ENCODE measurements around the gene SYT13. TPM values are rescaled to one million over a fixed set of nuclear protein-coding genes. Genes with fewer than 3 reads are reported as not detected.

Gene SYT13
- total and polyA plus RNA-seq, 2 experiments from 2014 or later: 1.7 to 11.5 TPM

- H3K4me3 ChIP-seq: no peak overlapping the region
- H4K20me1 ChIP-seq (ENCODE audit: insufficient read depth, poor library complexity, severe bottlenecking): no peaks in the 10 kb centered on the region
- no peaks in the 10 kb centered on the region for H3K9me3 ChIP-seq (ENCODE audit: low read depth)
- TF ChIP-seq EZH2 (IDR thresholded peaks at IDR 0.05; ENCODE audit: borderline replicate concordance) (no peak), CTCF (IDR thresholded peaks at IDR 0.05; ENCODE audit: poor library complexity) (no peak), EZH2phosphoT487 (IDR thresholded peaks at IDR 0.05; ENCODE audit: low read depth, severe bottlenecking, unreplicated experiment) (no peak)
- no peak overlapping the region for H3K27ac ChIP-seq
- no peaks in the 10 kb centered on the region for H3K27me3 ChIP-seq
- no peaks in the 10 kb centered on the region for H3K36me3 ChIP-seq (replicated peaks; ENCODE audit: insufficient read depth, low read depth)
- H3K4me1 ChIP-seq (ENCODE audit: insufficient read depth): no peaks in the 10 kb centered on the region
- no peak overlapping the region for H3K4me2 ChIP-seq
- no peak for DNase-seq (ENCODE audit: low spot score)
- H2AFZ ChIP-seq: no peak overlapping the region
- 86% methylated on average over 7 of the region's 7 CpGs for WGBS (ENCODE audit: low lambda C conversion rate, missing lambda C conversion rate)
- no peaks in the 10 kb centered on the region for H3K9me2 ChIP-seq (replicated peaks; ENCODE audit: insufficient read depth)
- H3K79me2 ChIP-seq: no peaks in the 10 kb centered on the region
These were observed 35.0 kb upstream of the SYT13 start for GRCh38 chr11:45321031-45321595.

DNA sequence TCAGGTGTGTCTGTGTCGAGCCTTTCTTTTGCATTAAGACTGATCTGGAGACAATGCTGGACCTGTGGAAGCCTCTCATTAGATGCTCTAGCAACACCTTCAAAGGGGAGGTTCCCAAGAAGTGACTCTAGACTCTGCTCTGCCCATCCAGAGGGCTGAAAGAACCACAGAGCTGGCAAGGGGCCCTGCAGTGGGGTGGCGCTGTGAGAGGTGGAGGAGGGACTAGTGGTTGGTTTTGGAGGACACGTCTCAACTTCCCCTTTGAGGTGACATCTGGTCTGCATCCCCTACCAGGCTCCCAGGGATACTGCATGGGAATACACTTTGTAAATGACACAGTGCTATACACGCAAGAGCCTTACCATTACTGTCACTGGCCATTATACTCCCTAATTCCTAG lies 34.2 kb upstream of the SYT13 start:
- TF ChIP-seq EZH2 (IDR thresholded peaks at IDR 0.05; ENCODE audit: borderline replicate concordance) (no peak), EZH2phosphoT487 (IDR thresholded peaks at IDR 0.05; ENCODE audit: low read depth, severe bottlenecking, unreplicated experiment) (no peak), CTCF (IDR thresholded peaks at IDR 0.05; ENCODE audit: poor library complexity) (no peak)
- Histone ChIP-seq H3K9me2 (replicated peaks; ENCODE audit: insufficient read depth) (no peaks in the 10 kb centered on the region), H3K4me2 (no peak overlapping the region), H2AFZ (no peak overlapping the region), H3K9me3 (ENCODE audit: low read depth) (no peaks in the 10 kb centered on the region), H3K27me3 (peaks cover 4% of the 10 kb centered on the region), H3K36me3 (replicated peaks; ENCODE audit: insufficient read depth, low read depth) (no peaks in the 10 kb centered on the region), H4K20me1 (ENCODE audit: insufficient read depth, poor library complexity, severe bottlenecking) (no peaks in the 10 kb centered on the region), H3K4me1 (ENCODE audit: insufficient read depth) (no peaks in the 10 kb centered on the region), H3K4me3 (no peak overlapping the region), H3K79me2 (no peaks in the 10 kb centered on the region), H3K27ac (no peak overlapping the region)
- DNase-seq (ENCODE audit: low spot score): no peak
- WGBS (ENCODE audit: low lambda C conversion rate, missing lambda C conversion rate): 76% methylated on average over 4 of the region's 4 CpGs

- 76% methylated on average over 1 of the region's 1 CpG for WGBS (ENCODE audit: low lambda C conversion rate, missing lambda C conversion rate)
- no peaks in the 10 kb centered on the region for H3K9me3 ChIP-seq (ENCODE audit: low read depth)
These were observed 32.9 kb upstream of the SYT13 start for GRCh38 chr11:45319077-45319476.

More at GRCh38 chr11:45319077-45319476, 32.9 kb upstream of the SYT13 start:
- TF ChIP-seq CTCF (IDR thresholded peaks at IDR 0.05; ENCODE audit: poor library complexity) (no peak), EZH2 (IDR thresholded peaks at IDR 0.05; ENCODE audit: borderline replicate concordance) (no peak), EZH2phosphoT487 (IDR thresholded peaks at IDR 0.05; ENCODE audit: low read depth, severe bottlenecking, unreplicated experiment) (no peak)
- no peaks in the 10 kb centered on the region for H3K79me2 ChIP-seq
- peaks cover 15% of the 10 kb centered on the region for H3K27me3 ChIP-seq
- H3K9me2 ChIP-seq (replicated peaks; ENCODE audit: insufficient read depth): no peaks in the 10 kb centered on the region
- no peak overlapping the region for H2AFZ ChIP-seq
- H3K4me1 ChIP-seq (ENCODE audit: insufficient read depth): no peaks in the 10 kb centered on the region
- H3K27ac ChIP-seq: no peak overlapping the region
- no peak for DNase-seq (ENCODE audit: low spot score)
- no peaks in the 10 kb centered on the region for H4K20me1 ChIP-seq (ENCODE audit: insufficient read depth, poor library complexity, severe bottlenecking)
- H3K36me3 ChIP-seq (replicated peaks; ENCODE audit: insufficient read depth, low read depth): no peaks in the 10 kb centered on the region
- H3K4me3 ChIP-seq: no peak overlapping the region
- H3K4me2 ChIP-seq: no peak overlapping the region
